HG03521 (cell line): ENCODE measurements around the gene KIF26B.
A peak's percentile ranks its signal among the peaks of the same experiment; 100 is the strongest.

ENCODE experiments used
- ATAC-seq: cut with Tn5 transposase; IDR thresholded peaks from one replicate; pipeline ENCODE4 v1.9.1; 2021; ENCODE audit warnings: mild to moderate bottlenecking, moderate library complexity; ENCODE audit not compliant: unreplicated experiment

KIF26B gene

GRCh38 chr1:245608271-245608670 lies 453.5 kb downstream of the KIF26B start:
- ATAC-seq, result no peak

- no peak for ATAC-seq
Observed at GRCh38 chr1:245609354-245610150, 454.8 kb downstream of the KIF26B start.

GRCh38 chr1:245611251-245611650 lies 456.5 kb downstream of the KIF26B start:
- no peak for ATAC-seq

GRCh38 chr1:245614476-245614875 lies 459.7 kb downstream of the KIF26B start:
- no peak for ATAC-seq

GRCh38 chr1:245615001-245615400 lies 460.2 kb downstream of the KIF26B start:
- no peak for ATAC-seq

GRCh38 chr1:245621589-245621988 lies 466.8 kb downstream of the KIF26B start:
- no peak for ATAC-seq

GRCh38 chr1:245622332-245623014 lies 467.7 kb downstream of the KIF26B start:
- no peak for ATAC-seq

GRCh38 chr1:245641384-245641783 lies 486.6 kb downstream of the KIF26B start:
- no peak for ATAC-seq

GRCh38 chr1:245645406-245645805 lies 490.6 kb downstream of the KIF26B start:
- ATAC-seq, result no peak

GRCh38 chr1:245645894-245646293 lies 491.1 kb downstream of the KIF26B start:
- ATAC-seq, result peak; percentile 44

GRCh38 chr1:245648749-245649522 lies 494.2 kb downstream of the KIF26B start:
- no peak for ATAC-seq

GRCh38 chr1:245649666-245650065 lies 494.9 kb downstream of the KIF26B start:
- ATAC-seq, result no peak

GRCh38 chr1:245650441-245650960 lies 495.7 kb downstream of the KIF26B start:
- ATAC-seq, result no peak

- no peak for ATAC-seq
Observed at GRCh38 chr1:245651093-245651492, 496.3 kb downstream of the KIF26B start.

GRCh38 chr1:245652116-245652515 lies 497.3 kb downstream of the KIF26B start:
- ATAC-seq, result no peak

GRCh38 chr1:245652660-245653427 lies 498.1 kb downstream of the KIF26B start:
- no peak for ATAC-seq

GRCh38 chr1:245654460-245655050 lies 499.8 kb downstream of the KIF26B start:
- no peak for ATAC-seq

- ATAC-seq, result no peak
Observed at GRCh38 chr1:245656189-245656717, 501.5 kb downstream of the KIF26B start.

- ATAC-seq, result no peak
Observed at GRCh38 chr1:245657371-245657770, 502.6 kb downstream of the KIF26B start.

- ATAC-seq, result no peak
Observed at GRCh38 chr1:245663373-245663772, 508.6 kb downstream of the KIF26B start.
